ENCODE measurements around the gene PRDM16.
"Not testable (repeated sequence)": the region's sequence is repeated elsewhere in the genome, so short reads cannot be mapped to it uniquely, and the experiment has no call there.

The PRDM16 gene

DNA sequence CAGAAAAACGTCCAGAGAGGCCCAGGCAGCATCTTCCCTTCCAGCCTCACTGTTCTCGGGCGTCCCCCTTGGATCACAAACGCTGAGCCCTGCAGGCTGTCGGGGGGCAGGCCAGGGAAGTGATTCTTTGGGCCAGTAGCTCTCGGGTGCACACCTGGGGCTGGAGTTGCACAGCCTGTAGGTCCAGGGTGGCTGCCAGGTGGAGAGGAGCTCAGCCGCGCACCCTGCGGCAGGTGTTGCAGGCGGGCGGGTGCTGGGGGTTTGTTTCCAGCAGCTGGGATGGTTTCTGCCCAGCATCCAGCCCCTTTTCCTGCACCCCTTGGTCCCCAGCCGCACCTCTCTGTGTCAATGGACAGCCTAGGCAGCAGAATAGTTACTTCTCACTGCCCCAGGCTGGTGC is 15.7 kb downstream of the PRDM16 start:
- no peak for DNase-seq

DNA sequence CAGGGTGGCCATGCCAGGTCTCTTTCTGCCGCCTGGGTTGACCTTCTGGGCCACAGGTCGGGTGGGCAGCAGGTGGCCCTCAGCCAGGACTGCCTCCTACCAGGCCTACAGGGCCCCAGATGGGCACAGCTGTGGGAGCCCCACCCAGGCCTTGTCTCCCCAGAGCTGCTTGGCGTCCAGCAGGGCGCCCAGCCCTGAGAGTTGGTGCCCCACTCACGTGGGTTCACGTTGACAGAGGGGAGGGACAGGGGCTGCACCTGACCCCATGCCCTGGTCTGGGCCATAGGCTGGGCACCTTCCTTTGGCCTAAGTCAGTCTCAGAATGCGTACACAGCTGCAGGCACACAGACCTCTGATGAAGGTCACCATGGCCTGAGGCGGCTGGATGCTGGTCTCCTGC is 16.7 kb downstream of the PRDM16 start:
- no peak for DNase-seq

DNA sequence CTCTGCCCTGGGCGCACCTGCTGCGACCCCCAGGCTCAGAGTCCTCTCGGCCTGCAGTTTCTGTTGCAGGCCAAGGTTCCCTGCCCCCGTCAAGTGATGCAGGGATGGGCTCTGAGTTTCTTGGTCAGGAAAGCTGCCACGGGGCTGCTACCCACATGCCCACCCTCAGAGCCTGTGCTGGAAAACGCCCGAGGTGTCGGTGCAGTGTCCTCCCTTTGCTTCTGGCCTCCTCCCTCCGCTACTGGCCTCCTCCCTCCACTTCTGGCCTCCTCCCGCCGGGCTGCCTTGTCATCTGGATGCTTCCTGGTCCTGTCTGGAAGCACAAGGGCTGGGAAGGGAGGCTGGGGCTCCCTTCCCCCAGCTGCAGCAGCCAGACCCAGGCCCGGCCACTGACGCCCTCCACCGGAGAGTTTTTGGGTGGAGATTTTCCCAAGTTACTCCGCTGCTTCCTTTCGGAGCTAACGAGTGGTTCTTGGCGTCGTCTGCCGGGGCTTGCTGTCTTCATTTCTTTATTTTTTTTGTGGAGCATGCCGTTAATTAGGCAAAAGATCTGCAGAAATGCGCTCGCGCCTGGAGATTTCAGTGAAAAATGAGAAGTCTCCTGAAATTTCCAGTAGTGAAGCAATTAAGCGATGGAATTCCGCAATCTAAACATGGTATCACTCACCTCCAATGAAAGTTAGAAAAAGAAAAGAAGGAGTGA is 17.4 kb downstream of the PRDM16 start:
- DNase-seq: no peak

DNA sequence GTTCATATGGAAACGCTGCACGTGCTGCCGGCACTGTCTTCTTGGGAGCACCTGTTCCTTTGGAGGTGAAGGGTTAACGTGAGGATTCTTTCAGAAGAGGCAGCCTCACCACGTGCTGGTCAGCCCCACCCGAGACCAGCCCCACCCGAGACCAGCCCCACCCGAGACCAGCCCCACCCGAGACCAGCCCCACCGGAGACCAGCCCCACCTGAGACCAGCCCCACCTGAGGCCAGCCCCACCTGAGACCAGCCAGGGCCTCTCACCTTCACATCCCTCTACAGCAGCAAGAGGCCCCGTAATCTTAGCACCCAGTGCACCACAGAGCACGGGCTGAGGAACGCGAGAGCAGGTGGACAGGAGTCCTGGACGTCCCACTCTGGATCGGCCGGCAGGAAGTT is 18.0 kb downstream of the PRDM16 start:
- no peak for DNase-seq

DNA sequence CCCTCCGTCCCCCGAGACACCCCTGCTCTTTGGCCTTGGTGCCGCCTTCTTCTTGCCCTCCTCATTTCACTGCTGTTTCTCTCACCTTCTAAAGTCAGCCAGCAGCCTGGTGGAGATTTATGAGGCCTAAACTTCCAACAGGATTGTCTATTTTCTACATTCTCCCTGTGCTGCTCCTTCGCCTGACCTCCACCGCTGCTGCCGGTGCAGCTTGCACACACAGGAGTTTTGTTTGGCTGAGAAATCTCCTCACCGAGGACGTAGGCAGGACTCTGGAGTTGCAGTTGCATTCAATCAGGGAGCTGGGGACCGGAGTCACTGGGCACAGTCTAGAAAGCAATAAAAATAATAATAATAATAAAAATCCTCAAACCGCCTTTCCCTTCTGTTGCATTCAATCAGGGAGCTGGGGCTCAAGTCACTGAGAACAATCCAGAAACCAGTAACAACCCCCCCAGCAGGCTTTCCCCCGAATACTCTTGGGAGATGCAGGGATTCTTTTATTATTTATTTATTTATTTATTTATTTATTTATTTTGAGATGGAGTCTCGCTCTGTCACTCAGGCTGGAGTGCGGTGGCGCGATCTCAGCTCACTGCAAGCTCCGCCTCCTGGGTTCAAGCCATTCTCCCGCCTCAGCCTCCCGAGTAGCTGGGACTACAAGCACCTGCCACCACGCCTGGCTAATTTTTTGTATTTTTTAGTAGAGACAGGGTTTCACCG is 19.1 kb downstream of the PRDM16 start:
- not testable (repeated sequence) for DNase-seq

DNA sequence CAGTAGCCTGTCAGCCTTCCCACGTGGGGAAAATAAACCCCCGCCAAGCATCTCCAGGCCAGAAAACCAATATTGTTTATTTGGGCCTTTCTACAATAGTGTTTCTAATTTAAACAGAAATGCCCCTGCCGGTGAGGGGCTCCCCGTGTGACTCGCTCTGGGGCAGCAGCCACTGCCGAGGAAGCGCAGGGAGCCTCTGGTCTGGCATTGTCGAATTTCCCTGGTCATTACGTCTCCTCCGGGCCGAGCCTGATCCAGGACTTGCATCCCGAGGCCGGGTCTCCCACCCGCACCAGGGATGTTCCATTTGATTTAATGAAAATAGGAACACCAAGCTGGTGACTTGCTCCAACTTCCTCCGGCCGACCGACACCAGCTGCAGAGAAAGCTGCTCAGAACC is 20.5 kb downstream of the PRDM16 start:
- DNase-seq: no peak

DNA sequence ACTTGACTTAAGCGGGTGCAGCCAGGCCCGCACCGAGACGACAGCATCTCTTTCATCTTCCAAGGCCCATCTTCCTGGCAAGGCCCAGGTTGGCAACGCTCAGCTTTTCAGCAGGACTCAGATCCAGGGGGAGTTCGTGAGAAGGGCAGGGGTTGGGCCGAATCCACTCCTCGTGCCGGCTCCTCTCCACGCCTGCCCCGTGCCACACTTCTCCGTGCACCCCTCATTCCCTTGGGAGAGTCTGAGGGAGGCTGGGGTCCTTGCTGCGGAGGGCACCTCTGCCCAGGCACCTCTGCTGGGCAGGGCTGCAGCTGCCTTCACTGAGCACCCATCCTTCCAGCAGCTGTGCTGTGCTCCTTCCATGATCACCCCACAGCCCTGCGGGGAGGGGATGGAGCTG is 22.3 kb downstream of the PRDM16 start:
- no peak for DNase-seq

DNA sequence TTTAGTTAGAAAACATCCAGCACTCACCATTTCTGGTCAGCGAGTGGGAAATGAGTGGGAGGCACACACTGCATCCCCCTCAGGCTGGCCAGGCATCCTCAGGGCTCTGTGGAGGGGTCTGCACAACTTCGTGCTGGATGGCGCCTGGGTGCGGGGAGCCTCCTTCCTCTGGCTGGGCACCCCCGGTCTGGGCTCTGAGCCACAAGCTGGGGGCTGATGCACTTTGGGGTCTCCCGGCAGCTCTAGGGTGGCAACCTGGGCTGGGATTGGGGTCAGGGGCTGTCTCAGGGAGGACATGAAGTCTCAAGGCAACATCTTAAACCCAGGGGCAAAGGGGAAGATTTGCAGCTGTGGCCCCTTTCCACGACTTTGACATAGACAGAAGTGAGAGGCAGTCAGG is 23.5 kb downstream of the PRDM16 start:
- no peak for DNase-seq

DNA sequence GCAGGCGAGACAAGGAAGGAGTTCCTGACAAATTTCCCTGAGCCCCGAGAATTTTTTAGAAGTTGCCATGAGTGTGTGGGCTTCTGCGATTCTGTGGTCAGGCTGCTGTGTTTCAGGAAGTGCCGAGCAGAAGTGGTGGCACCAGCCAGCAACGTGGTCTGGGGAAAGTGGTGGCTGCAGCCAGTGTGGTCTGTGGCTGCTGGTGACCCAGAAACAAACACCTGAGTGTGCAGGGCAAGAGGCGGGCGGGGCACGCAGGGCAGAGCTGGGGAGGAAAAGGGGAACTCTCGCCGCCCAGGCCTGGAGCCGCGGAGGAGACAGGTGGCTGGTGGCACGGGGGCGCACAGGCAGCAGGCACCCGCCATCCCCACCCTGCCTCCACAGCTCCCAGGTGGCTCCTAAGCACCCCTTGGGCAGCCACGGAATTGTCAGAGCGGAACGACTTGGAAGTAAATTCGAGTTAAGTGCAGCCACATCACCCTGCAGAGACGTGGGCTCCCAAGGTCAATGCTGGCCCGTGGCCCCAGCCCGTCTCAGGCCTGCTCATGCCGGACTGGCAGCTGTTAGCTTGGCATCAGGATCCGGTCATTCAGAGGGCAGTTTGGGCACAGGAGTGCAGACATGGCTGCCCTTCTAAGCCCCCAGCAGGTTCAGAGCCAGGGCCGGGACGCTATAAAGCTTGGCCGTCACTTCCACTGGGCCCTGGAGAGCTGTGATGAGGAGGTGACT is 25.1 kb downstream of the PRDM16 start:
- DNase-seq: no peak

DNA sequence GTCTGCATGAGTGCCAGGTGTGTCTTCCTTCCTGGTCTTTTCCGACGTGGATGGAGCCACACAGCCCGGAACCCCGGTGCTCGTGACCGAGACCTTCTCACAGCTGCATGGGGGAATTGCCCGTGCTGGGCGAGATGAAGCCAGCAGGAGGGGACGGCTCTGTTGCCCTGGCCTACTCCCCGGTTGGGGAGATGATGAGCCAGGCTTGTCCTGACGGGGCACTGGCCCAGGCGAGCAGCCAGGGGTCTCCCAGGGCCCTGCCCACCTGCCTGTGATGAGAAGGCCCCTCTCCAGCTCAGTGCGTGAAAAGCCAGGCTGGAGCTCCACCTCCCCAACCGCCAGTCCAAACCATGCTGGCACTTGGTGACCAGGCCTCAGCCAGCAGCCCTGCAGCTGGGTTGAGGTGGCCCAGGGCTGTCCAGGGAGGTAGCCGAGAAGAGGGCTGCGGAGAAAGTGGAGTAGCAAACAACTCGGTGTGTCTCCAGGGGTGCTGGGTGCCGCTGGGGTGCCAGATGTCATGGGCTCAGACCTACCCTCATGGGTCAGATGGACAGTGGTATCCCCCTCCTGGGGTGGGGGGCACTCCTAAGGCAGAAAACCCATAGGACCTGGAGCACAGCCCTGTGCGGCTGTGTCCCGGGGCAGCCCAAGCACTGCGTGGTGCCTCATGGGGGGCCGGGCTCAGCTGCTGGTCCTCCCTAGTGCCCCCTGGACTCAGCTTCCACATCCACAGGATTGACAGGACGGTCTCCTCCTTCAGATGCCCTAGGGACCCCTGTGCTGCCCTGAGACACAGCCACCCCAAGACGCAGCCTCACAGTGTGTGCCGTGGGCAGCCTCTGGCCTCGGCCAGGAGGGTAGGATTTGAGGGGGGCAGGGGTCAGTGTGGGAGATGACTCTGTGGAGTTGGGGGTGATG is 26.1 kb downstream of the PRDM16 start:
- DNase-seq: no peak

DNA sequence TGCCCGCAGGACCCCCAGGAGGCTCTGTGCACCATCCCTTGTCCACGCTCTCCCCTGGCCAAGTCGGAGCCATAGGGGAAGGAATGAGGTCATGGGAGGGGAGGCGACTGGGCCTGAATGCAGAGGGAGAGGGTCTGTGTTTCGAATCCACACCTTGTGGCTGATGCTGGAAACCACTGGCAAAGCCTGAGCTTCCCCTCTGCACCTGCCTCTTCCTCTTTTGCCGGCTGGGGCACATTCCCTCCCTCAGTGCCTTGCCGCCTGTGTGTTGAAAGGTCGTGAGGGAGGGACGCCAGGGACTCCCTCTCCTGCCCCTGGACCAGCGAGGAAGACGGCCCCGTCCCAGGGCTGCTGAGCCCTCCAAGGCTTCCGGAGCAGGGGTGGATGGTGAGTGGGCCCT is 27.3 kb downstream of the PRDM16 start:
- DNase-seq: no peak

DNA sequence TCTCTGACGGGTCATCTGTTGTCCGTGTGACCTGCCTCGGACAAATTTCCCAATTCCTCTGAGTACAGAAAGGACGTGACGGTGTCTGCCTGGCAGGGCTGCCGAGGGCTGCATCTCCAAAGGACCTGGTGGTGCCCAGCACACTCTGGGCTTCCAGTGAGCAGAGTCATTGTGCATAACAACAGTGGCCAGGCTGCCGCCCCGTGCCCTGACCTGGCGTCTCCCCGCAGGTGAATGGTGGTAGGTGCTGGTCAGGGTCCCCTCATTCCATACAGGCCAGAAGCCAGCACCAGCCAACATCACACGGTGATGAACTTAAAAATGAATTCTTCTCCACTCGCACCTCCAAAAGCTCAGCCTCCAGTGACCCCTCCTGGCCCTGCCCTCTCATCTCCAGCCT is 28.2 kb downstream of the PRDM16 start:
- DNase-seq: no peak

DNA sequence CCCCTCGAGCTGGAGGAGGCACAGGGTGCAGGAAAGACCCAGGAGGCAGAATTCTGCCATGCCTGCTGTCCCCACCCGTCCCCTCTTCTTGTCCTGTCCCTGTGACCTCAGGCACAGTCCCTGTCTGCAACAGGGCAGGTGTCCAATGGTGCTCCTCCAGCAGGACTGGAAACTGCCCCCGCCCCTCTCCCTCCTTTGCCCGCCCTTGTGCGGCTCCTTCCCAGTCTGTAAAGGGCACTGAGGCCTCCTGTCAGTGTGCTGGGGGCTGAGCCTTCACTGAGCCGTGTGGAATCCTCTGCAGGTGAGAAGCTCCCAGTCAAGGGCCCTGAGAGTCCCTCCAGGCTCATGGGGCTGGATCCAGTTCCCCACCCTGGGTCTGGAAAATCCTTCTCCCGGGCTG is 28.9 kb downstream of the PRDM16 start:
- DNase-seq: no peak

DNA sequence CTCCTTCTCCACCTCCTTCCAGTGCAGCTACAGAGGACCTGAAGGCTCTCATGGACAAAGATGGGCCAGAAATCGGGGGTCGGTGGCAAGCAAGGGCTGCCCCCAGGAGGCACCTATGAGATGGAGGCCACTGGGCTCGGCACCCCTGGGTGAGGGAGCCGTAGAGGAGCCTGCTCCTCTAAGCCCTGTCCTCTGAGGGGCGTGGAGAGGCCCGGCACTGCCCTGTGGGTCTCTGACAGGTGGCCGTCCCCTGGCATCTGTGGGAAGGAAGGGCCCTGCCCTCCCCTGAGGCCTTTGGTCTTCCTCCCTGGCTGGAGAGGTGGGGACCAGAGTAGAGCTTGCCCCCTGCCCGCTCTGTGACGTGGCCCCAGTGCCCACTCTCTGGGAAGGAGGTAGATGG is 30.9 kb downstream of the PRDM16 start:
- DNase-seq: no peak

DNA sequence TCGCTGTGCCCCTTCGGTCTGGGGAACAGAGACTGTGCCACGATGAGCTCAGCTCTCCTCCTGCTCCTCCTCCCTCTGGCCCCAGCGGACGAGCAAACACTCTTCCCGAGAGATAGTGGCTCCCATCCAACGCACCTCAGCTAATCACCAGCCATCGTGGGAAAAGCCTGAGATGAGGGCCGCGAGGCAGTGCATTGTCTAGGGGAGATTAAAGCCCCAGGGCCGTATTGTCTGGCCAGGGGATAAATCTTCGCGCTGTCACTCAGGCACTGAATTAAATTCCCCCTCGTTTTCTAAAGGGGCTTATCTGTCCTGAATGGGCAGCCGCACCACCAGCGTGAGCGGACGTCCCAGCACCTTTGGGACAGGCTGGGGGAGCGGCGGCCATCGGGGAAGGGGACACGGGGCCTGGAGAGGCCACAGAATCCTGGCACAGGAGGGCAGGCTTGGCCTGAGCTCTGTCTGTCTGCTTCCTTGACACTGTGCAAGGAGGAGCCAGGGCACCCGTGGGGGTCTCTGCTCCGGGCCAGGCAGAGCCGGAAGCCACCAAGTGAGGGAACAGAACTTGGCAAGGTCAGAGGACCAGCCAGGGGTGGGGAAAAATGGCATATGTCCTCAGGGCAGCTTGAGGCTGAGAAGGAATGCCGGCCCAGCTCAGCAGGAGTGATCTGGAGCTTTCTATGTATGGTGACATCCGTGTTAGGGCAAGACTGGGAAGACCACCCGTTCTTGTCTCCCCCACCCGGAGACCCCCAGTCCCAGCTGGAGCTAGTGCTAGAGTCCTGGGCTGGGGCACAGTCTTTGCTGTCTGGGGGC is 32.3 kb downstream of the PRDM16 start:
- no peak for DNase-seq

DNA sequence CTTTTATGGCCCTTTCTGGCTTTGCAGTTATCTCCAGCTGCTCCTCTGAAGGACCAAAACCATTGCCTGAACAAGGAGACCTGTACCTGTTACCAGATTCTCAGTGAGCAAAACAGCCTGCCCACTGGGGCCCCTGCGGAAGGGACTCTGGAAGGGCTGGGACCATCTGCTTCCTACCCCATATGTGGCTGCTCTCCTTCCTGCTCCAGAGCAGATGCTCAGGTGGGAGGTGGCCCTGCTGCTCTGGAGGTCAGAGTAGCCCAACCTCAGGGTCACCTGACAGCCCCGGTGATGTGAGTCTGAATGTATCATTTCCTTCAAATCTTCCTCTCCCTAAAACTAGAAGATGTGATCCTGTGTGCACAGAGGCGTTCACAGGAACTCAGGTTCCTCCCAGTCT is 33.6 kb downstream of the PRDM16 start:
- no peak for DNase-seq

DNA sequence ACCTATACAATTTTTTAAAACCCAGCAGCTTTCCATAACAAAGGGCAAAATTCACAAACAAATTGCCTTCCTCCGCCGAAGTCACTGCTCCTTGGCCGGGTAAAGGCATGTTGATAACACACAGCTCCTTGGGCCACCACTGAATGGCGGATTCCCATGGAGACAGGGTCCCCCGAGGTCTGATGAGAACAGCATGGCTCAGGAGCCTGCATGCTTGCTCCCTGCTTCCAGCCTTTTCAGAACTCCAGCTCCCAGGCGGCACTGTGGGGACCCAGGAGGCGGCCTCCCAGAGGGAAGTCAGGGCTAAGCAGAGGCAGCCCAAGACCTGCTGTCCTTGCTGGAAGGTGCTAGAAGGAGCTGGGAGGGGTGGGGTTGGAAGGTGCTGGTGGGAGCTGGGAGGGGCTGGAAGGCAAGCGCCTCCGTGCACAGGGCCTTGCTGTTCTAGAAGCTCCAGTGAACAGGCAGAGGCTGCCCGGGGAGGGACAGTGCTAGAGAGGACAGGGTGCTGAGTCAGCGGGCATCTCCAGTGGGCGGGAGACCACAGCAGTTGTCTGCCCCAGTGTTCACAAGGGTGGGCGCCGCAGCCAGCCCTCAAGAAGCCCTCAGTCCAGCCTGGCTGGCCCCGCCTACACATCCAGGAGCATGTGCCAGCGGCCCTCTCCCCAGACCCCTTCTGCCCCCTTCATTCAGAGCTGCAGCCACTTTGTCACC is 35.1 kb downstream of the PRDM16 start:
- DNase-seq: no peak

DNA sequence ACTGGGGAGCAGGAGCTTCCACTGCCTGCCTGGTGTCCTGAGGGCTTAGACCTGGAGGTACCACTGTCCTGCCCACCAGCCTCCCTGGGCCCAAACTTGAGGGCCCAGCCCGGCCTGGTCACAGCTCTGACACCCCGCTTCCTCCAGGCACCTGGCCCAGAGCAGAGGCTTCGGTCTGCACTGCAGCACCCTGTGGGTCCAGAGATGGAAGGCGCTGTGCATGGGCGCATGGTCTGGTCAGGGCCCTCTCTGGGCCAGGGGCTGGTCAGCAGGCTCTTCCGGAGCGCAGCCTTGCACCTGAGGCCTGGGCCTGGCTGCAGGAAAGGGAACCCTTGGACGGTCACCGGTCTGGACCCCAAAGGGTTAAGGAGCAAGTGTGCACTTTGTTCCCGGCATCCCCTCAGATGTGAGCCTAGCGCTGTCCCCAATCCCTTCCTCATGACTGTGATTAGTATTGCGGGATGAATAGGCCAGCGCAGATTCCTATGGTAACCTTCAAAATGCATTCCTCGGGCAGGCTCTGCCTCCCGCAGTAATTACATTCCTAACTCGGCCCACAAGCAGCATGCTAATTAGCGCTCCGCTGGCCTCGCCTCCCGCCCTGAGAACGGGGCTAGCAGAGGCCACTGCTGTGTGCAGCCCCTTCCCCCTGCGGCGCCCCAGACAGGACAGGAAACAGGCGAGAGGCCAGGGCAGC is 36.3 kb downstream of the PRDM16 start:
- peak; percentile 36 for DNase-seq

DNA sequence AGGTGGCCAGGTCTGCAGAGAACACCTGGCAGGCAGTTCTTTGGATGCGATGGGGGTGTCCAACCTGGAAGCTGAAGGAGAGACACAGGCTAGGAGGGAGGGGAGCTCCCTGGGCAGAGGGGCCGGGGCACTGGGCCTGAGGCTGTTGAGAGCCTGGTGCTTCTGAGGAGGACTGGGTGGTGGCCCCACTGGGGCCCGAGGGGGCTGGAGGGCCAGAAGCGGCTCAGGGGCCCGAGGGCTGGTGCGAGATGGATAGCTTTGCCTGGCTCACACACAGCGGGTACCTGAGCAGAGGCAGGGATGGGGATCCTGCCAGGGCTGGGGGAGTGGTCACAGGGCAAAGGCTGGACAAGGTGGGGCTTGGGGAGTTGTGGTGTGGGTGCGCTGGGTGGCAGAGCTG is 37.2 kb downstream of the PRDM16 start:
- no peak for DNase-seq

DNA sequence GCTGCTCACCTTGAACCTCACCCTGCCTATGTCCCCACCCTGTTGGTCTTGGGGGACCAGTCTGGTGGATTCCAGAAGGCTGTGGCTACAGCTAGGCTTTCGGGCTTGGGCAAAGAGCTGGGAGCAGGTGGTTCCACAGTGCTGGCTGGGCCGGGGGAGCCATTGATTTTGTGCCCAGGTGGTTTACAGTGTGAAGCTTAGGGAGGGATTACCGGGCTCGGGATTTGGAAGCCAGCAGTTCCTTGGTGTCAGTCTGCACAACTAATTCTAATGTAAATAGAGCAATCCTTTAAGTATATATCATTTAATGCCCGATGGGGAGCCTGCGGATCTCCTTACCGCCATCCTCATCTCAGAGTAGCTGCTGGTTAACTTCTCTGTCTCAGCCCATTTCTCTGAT is 38.2 kb downstream of the PRDM16 start:
- DNase-seq: no peak

DNA sequence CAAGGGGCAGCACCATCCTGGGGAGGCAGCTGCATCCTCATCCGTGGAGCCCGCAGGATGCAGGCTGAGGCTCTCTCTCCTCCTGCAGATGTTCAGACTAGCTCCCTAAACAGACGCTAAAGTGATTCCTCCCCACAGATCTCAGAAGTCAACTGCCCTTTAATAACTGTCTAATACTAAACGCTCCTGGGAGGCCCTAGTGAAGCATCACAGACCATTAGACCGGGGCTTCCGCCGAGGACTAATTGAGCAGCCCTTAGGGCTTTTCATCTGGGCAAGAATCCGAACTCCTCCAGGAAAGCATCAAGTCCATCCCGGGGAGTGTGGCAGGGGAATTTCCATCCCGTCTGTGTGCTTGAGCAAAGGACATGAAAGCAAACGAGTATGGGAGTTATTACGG is 40.4 kb downstream of the PRDM16 start:
- DNase-seq: no peak
